HCT116 (cell line): ENCODE data around the gene TMEM9.

Experiments
- ATF3 ChIP-seq: IDR thresholded peaks from 2 replicates; pipeline ENCODE4 v1.6.1; 2012
- CEBPB ChIP-seq: IDR thresholded peaks from 2 replicates; pipeline ENCODE4 v1.6.1; 2012; ENCODE audit warnings: low read depth
- CTCF ChIP-seq, 3 experiments: fragments of 200-600 bp in 1 of 3; sonication (generic) in 1 of 3; IDR thresholded peaks in 2 of 3; conservative IDR thresholded peaks in 1 of 3; 2 replicates each; pipeline ENCODE4 v1.5.1; 2012 to 2017; ENCODE audit warnings: low read depth in 2 of 3, low read length in 2 of 3, antibody characterized with exemption in 1 of 3, borderline replicate concordance in 1 of 3, control low read depth in 1 of 3, mild to moderate bottlenecking in 1 of 3, mixed read lengths in 1 of 3, mixed run types in 1 of 3, moderate library complexity in 1 of 3; ENCODE audit not compliant: insufficient read depth in 1 of 3
- EZH2 ChIP-seq: fragments of 200-600 bp; sonication (generic); IDR thresholded peaks from 2 replicates; pipeline ENCODE4 v1.6.1; 2017; ENCODE audit warnings: antibody characterized with exemption, mixed run types
- EZH2phosphoT487 ChIP-seq: fragments of 200-600 bp; IDR thresholded peaks from 2 replicates; pipeline ENCODE4 v1.6.1; 2018; ENCODE audit warnings: antibody characterized with exemption, borderline replicate concordance
- JUND ChIP-seq: IDR thresholded peaks from 2 replicates; pipeline ENCODE4 v1.6.1; 2012
- POLR2A ChIP-seq: IDR thresholded peaks from 2 replicates; pipeline ENCODE4 v1.7.0; 2011; ENCODE audit warnings: borderline replicate concordance; ENCODE audit not compliant: insufficient read depth, insufficient read length; ENCODE audit errors: extremely low read depth
- POLR2AphosphoS5 ChIP-seq: IDR thresholded peaks from 2 replicates; pipeline ENCODE4 v1.6.1; 2011; ENCODE audit warnings: mild to moderate bottlenecking, low read depth, low read length, moderate library complexity
- REST ChIP-seq: IDR thresholded peaks from 2 replicates; pipeline ENCODE4 v1.6.1; 2012; ENCODE audit warnings: low read depth
- SIN3A ChIP-seq: IDR thresholded peaks from 2 replicates; pipeline ENCODE4 v1.6.1; 2012; ENCODE audit warnings: low read depth
- SP1 ChIP-seq: IDR thresholded peaks from 2 replicates; pipeline ENCODE4 v1.6.1; 2012; ENCODE audit warnings: low read depth
- ZNF274 ChIP-seq: fragments of 200-500 bp; sonication (Bioruptor generic); IDR thresholded peaks from 2 replicates; pipeline ENCODE4 v1.6.1; 2014; ENCODE audit warnings: mild to moderate bottlenecking, low read depth, low read length, inconsistent platforms

- TF ChIP-seq CEBPB (no peak), CTCF (IDR thresholded peaks at IDR 0.05 in 2 of 3, conservative IDR thresholded peaks at IDR 0.05 in 1 of 3; ENCODE audit: borderline replicate concordance in 1 of 3, insufficient read depth in 1 of 3, low read depth in 2 of 3, low read length in 2 of 3) (no peak), POLR2A (no peak), POLR2AphosphoS5 (no peak), JUND (no peak), SP1 (no peak), EZH2 (no peak), REST (no peak), EZH2phosphoT487 (no peak), ATF3 (no peak), SIN3A (no peak), ZNF274 (no peak)
Observed at GRCh38 chr1:201094832-201095231, 59.4 kb downstream of the TMEM9 start.
